Activated naive CD8-positive, alpha-beta T cell treated with anti-CD3 and anti-CD28 coated beads, Interleukin-2, amount 50 U/mL, for 24 hours (primary cell): ENCODE results near the gene CRABP2.

Experiments
- ATAC-seq: fragments of 150-1000 bp; cut with Tn5 transposase; one replicate; pipeline ENCODE4 v1.10.0; 2021
- DNase-seq: peaks from one replicate; pipeline ENCODE4 v3.0.0; 2021
- H3K27ac Mint-ChIP-seq: one replicate; pipeline ENCODE4 v1.8.0; 2021; ENCODE audit warnings: mild to moderate bottlenecking, mixed read lengths
- H3K27me3 Mint-ChIP-seq: one replicate; pipeline ENCODE4 v1.8.0; 2021; ENCODE audit warnings: mixed read lengths
- H3K36me3 Mint-ChIP-seq: one replicate; pipeline ENCODE4 v1.8.0; 2021; ENCODE audit warnings: low read depth, mixed read lengths
- H3K4me1 Mint-ChIP-seq: one replicate; pipeline ENCODE4 v1.8.0; 2021; ENCODE audit warnings: mixed read lengths
- H3K4me3 Mint-ChIP-seq: one replicate; pipeline ENCODE4 v1.8.0; 2021; ENCODE audit warnings: mild to moderate bottlenecking, moderate library complexity, mixed read lengths
- H3K9me3 Mint-ChIP-seq: one replicate; pipeline ENCODE4 v1.8.0; 2021; ENCODE audit warnings: mixed read lengths

Gene CRABP2

DNA sequence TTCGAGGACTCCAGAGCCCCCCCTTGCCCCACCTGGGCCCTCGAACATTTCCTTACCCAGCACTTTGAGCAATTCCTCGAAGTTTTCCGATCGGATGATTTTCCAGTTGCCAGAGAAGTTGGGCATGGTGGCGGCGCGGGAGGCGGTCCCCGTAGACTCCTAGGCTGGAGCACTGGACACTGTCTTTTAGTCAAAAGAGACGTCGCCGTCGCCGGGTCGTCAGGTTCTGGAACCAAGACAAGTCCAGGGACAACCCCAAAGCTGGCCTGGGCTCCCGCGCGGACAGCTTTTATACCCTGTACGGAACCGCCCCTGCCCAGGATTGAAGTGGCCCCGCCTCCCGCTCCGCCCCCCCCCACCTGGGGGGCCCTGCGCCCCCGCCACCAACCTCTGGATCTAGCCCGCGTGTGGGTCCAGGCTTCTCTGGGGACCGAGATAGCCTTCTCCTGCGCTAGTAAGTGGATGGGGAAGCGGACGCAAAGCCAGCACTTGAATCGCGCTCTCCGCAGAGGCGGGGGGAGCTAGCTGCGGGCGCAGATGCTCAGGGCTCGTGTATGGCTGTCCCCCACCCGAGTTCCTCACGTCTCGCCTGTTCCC is at the start of gene CRABP2:
CRABP2 (minus strand) TSS at position 263 of the 597 bp plus-strand sequence; CDS start at position 126, 137 bp downstream.
- Mint-ChIP-seq H3K9me3 (no peaks in the 10 kb centered on the region), H3K27me3 (peaks cover 33% of the 10 kb centered on the region), H3K36me3 (no peaks in the 10 kb centered on the region), H3K27ac (peak within 1 kb of the TSS; percentile 59), H3K4me1 (peaks cover 23% of the 10 kb centered on the region), H3K4me3 (peak within 1 kb of the TSS; percentile 77)
- peak; percentile 24 for DNase-seq
- peak; percentile 18 for ATAC-seq

DNA sequence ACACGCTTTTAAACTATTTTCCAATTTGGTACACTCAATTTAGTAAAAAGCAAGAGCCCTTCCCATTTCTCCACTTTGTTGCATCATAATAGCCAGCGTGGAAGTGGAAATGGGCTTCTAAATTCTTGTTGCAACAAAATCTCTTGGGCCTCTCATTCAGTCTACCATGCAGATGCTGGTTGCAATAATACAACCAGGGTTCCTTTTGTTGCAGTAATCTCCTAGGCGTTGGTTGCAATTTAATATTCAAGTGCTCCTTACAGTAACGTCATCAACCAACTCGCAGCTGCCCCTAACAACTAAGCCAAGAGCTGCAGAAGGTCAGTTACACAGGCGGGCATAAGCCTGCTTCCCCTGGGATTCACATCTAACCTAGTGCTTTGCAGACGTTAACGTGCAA is 48.8 kb upstream of the CRABP2 start:
- no peak overlapping the region for H3K4me3 Mint-ChIP-seq
- peaks cover 13% of the 10 kb centered on the region for H3K36me3 Mint-ChIP-seq
- no peaks in the 10 kb centered on the region for H3K27me3 Mint-ChIP-seq
- no peaks in the 10 kb centered on the region for H3K9me3 Mint-ChIP-seq
- H3K4me1 Mint-ChIP-seq: peaks cover 28% of the 10 kb centered on the region
- H3K27ac Mint-ChIP-seq: no peak overlapping the region
- ATAC-seq: no peak
- DNase-seq: no peak

DNA sequence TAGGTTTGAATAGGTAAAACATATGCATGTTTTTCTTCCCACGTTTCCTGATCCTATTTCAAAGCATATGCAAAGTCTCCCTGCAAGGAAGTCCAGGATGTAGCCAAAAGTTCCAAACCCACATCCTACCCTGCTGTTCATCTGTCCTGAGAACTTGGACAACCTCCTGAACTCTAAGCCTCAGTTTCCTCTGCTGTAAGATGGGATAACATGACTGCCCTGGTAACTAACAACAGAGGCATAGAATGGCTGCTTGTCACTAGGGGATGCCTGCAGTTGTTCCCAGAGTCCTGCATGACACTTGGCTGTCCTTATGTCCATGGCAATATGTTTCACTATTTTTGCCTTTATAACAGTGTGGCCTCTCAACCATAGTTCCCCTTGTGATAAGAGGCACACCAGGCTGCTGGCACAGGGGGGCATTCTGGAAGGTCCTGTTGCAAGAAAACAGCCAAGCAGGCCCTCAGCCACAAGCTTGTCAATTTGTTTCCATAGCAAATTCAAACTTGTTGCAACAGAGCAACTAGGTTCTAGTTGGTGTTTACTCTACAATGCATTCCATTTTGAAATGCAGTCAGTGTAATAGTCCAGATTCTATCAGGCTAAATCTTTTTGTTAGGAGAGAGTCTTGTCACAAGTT is 47.6 kb upstream of the CRABP2 start:
- ATAC-seq: no peak
- Mint-ChIP-seq H3K4me1 (peaks cover 40% of the 10 kb centered on the region), H3K36me3 (peaks cover 21% of the 10 kb centered on the region), H3K9me3 (no peaks in the 10 kb centered on the region), H3K4me3 (peak overlapping the region; percentile 92), H3K27me3 (no peaks in the 10 kb centered on the region), H3K27ac (peak overlapping the region; percentile 70)
- DNase-seq: no peak

DNA sequence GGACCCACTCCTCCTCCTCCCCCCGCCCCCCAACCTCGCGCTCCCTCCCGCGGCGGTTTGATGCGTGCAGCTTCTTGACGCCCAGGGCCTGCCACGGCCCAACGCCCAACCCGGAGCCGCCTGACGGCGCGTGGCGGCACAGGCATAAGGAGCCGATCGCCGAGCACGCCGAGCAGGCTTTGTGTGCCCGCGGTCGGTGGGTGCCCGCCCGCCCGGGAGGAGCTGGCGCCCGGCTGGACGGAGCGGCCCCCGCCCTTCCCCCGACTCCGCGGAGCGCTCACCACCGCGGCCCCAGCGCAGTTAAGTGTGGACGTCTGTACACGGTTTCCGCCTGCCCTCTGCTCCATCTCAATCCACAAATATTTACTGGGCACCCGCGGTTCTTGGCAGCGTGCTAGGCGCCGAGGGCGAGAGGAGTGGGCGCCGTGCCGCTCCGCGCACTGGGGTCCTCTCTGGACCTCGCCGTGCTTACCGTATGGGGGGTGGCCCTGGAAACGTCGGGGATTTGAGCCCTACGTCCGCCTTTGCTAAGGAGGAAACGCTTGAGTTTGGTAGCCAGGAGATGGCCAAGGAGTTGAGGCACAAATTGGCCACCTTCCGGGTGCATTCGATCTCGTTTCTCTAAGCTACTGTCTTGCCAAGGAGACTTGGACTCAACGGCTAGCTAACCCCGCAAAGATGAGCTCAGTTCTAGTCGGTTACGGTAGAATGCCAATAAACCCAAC is 46.5 kb upstream of the CRABP2 start:
- peak; percentile 97 for DNase-seq
- Mint-ChIP-seq H3K4me3 (peak overlapping the region; percentile 92), H3K27me3 (no peaks in the 10 kb centered on the region), H3K4me1 (peaks cover 48% of the 10 kb centered on the region), H3K27ac (peak overlapping the region; percentile 91), H3K9me3 (no peaks in the 10 kb centered on the region), H3K36me3 (peaks cover 26% of the 10 kb centered on the region)
- peak; percentile 75 for ATAC-seq

DNA sequence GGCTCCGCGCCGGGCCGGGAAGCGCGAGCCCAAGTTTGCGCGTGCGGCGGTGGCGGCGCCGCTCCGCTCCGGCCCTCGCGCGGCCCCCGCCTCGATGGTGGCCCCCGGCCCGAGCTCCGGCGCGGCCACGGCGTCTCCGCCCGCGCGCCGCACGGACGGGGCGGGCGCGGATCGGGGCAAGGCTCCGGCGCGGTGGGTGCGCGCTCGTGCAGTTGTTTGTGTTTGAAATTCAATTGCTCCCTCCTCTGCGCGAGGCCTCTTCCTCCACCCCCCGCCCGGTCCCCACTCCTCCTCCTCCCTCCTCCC is 46.0 kb upstream of the CRABP2 start, which contains the start of gene HDGF:
HDGF (minus strand) TSS at position 225 of the 306 bp plus-strand sequence. CDS start 246 bp downstream, outside the sequence.
- Mint-ChIP-seq H3K36me3 (peaks cover 26% of the 10 kb centered on the region), H3K27ac (peak within 1 kb of the TSS; percentile 98), H3K4me1 (peaks cover 54% of the 10 kb centered on the region), H3K9me3 (no peaks in the 10 kb centered on the region), H3K4me3 (peak within 1 kb of the TSS; percentile 92), H3K27me3 (no peaks in the 10 kb centered on the region)
- DNase-seq: no peak
- ATAC-seq: no peak

DNA sequence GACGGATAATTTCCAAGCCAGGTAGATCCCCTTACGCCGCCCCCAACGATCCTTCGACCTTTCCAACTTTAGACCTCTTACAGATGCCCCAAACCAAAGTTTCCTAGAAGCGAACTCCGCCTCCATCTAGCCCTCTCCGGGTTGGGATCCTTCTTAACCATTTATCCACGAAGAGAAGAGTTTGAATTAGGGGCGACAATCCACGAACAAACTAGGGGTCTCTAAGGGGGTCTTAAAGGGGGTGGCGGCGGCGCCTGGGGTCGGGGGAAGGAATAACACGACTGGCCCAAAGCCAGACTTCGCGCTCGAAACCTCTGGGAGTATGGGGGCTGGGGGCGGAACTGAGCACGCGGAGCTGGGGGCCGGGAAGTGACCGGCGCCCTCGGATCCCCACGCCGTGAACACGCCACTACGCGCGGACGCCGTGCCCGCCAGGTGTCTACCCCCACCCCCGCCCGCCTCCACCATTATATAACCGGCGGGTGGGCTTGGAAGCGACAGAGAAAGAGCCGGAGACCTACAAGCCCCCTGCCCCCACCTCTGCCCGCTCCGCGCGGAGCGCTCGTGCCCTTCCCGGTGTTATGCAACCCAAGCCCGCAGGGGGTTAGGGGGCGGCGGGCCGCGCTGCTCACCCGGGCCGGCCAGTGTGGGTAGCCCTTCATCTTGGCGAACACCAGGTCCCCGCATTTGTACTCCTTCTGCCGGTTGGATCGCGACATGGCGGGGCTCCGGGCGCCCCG is 45.5 kb upstream of the CRABP2 start:
- peak; percentile 41 for DNase-seq
- H3K4me1 Mint-ChIP-seq: peaks cover 59% of the 10 kb centered on the region
- peaks cover 29% of the 10 kb centered on the region for H3K36me3 Mint-ChIP-seq
- no peaks in the 10 kb centered on the region for H3K9me3 Mint-ChIP-seq
- H3K27me3 Mint-ChIP-seq: no peaks in the 10 kb centered on the region
- H3K4me3 Mint-ChIP-seq: peak overlapping the region; percentile 92
- H3K27ac Mint-ChIP-seq: peak overlapping the region; percentile 98
- ATAC-seq: peak; percentile 5

DNA sequence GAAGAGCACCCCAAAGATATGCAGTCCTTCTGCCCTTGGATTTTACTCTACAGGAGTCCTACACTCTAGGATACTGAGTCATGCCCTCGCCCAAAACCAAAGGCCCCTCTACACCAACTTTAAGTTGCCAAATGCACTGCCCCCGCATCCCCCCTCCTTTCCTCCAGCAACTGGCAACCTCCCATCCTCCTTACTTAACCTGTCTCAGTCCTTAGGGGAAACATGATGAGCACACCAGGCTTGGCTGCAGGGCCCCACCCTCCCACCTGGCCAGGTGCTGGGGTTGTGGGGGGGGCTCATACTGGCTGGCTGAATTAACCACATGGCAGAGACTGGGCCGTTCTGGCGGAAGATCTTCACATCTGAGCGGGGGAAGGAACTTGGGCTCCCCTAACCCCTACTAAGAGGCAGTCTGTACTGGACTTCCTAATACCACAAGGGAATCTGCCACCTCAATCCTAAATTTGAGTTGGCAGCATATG is 44.8 kb upstream of the CRABP2 start:
- H3K9me3 Mint-ChIP-seq: no peaks in the 10 kb centered on the region
- H3K27ac Mint-ChIP-seq: peak overlapping the region; percentile 98
- H3K27me3 Mint-ChIP-seq: no peaks in the 10 kb centered on the region
- H3K36me3 Mint-ChIP-seq: peaks cover 36% of the 10 kb centered on the region
- H3K4me3 Mint-ChIP-seq: peak overlapping the region; percentile 92
- ATAC-seq (peak; percentile 42), DNase-seq (peak; percentile 68)
- peaks cover 58% of the 10 kb centered on the region for H3K4me1 Mint-ChIP-seq

DNA sequence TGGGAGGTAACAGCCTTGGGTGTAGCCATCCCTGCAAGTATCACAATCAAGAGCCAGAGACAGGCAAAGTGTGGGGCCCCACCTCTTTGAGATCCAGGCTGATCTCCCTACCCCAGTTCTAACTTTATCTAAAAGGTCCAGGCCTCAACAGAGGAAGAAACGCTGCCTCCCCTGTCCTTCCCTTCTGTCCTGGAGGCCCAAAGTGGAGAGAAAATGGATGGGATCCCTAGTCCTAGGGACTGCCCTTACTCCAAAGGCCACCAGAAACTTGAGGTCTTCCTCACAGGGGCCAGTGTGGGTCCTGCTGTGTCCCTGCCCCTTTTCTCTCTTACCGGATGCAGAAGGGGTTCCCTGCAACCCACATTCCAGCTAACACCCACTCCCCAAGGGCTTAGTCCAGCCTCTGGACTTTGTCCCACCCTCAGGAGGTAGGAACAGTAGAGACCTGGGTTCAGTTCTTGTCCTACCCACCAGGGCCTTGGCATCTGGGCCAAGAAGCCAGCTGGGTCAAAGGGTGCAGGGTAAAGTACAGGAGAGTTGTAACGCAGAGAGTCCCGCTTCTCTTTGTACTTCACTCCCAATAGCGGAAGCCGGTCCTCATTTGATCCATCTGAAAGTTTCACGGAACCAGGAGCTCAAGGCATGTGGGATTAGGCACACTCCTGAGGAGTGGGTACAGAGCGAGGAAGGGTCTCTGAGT is 44.2 kb upstream of the CRABP2 start:
- ATAC-seq: no peak
- Mint-ChIP-seq H3K9me3 (no peaks in the 10 kb centered on the region), H3K4me3 (peak overlapping the region; percentile 92), H3K36me3 (peaks cover 39% of the 10 kb centered on the region), H3K4me1 (peaks cover 58% of the 10 kb centered on the region), H3K27ac (peak overlapping the region; percentile 98), H3K27me3 (no peaks in the 10 kb centered on the region)
- DNase-seq: no peak

DNA sequence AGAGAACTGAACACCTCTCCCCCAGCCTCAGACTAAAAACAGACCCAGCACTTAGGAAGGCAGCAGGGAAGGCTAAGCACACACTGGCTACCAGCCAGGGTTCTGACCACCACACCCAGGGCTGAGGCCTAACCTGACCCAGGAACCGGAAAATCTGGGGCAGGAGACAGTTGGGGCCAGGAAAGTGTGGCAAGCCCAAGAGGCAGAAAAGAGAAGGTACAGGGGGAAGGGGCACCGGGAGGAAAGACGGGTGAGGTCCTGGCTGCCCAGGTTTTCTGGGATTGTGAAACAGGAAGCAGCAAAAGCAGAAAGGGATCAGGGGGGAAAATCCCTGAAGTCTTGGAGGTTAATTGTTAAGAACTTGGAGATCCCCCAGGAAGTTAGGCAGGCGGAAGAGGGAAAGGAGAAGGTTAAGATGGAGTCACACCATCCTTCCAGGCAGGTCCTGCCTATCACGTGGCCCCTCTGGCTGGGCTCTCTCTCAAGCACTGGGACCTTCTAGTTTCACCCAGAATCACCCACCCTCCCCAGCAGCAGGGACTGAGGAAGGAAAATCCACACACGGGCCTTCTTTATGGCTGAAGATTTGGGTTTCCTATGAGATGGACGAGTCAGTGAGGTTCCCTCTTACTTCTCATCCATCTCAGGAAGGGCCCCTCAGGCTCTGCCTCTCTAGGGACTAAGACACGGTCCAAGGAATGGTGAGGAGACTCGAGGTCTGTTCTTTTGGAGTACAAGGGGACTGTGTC is 43.5 kb upstream of the CRABP2 start:
- peaks cover 40% of the 10 kb centered on the region for H3K36me3 Mint-ChIP-seq
- peak overlapping the region; percentile 92 for H3K4me3 Mint-ChIP-seq
- no peaks in the 10 kb centered on the region for H3K27me3 Mint-ChIP-seq
- no peaks in the 10 kb centered on the region for H3K9me3 Mint-ChIP-seq
- peak overlapping the region; percentile 98 for H3K27ac Mint-ChIP-seq
- DNase-seq (peak; percentile 40), ATAC-seq (no peak)
- H3K4me1 Mint-ChIP-seq: peaks cover 58% of the 10 kb centered on the region

DNA sequence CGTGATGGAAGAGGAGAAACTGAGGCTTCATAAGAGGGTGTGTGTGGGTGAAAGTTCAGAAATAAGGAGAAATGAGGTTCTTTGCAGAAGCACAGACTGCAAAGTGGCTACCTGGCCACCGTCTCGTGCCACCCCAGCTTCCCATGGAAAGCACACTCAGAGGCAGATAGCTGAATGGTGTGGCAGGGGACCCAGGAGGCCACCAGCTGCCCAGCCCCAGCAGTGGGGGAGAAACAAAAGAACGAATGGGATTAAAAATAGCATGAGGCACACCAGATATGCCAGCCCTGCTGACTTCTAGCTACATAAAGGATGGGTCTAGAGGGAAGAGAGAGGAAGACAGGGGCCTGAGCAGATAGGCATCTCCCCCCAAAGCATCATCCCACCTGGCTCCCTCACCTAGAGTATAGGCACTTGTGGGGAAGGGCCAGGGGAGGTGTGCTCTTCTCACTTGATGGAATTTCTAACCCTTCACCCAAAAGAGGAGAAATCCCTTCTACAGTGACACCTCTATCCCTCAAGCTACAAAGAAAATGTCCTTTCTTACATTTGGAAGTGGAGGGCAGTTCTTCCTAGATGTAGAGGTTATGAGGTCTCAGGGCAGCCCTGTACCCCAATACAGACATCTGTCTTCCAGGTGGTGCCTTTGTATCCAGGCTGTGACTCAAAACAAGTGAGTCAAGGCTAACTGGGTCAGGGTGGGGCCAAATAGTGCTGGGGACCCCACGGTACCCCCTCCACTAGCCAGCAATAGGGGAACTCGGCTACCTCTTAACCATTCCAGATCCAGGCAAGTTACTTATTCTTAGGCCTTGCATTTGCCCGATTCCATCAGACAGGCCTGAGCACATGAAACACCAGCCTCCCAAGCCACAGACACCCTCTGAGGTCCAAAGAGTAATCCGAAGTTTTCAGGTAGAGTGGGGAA is 42.6 kb upstream of the CRABP2 start:
- ATAC-seq (no peak), DNase-seq (no peak)
- no peaks in the 10 kb centered on the region for H3K9me3 Mint-ChIP-seq
- no peaks in the 10 kb centered on the region for H3K27me3 Mint-ChIP-seq
- H3K4me3 Mint-ChIP-seq: peak overlapping the region; percentile 92
- H3K27ac Mint-ChIP-seq: peak overlapping the region; percentile 98
- peaks cover 54% of the 10 kb centered on the region for H3K4me1 Mint-ChIP-seq
- peaks cover 42% of the 10 kb centered on the region for H3K36me3 Mint-ChIP-seq

DNA sequence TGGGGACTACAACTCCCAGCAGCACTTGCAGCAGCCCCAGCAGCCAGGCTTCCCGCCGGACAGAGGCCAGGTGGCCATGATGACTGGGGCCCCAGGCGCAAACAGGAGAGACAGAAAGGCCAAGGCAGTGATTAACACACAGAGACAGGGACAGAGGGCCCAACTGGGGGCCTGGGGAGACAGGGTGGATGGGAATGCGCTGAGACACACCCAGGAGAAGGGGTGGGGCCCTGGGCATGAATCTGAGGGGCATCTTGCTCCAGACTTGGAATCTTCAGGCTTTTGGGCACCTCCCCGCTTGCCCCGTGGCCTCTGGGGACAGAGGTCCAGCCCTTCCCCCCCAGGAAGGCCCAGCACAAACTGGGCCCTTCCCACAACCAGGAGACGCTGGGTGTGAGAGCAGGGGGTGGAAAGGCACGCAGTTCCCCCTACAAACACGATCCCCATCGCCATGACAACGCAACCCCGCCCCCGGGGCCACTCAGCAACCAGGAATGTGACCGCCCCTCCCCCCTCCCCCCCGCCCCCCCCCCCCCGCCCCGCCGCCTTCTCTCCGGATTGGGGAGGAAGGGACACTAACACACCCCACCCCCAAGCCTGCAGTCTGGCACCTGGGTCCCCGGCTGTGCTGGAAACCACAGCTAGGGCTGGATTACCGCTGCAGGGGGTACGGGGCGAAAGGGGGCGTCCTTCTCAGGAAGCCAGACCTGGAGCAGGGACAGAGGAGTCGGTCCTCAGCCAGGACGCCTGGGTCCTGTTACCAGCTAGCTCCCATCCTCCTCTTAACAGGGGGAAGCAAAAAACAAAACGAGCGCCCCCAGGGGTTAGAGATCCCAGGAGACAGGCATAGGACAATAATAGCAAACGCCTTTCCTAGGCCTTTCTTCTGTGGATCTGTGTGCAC is 41.6 kb upstream of the CRABP2 start:
- peaks cover 48% of the 10 kb centered on the region for H3K36me3 Mint-ChIP-seq
- H3K27ac Mint-ChIP-seq: peak overlapping the region; percentile 98
- ATAC-seq (no peak), DNase-seq (peak; percentile 75)
- no peaks in the 10 kb centered on the region for H3K9me3 Mint-ChIP-seq
- H3K27me3 Mint-ChIP-seq: no peaks in the 10 kb centered on the region
- H3K4me1 Mint-ChIP-seq: peaks cover 58% of the 10 kb centered on the region
- peak overlapping the region; percentile 92 for H3K4me3 Mint-ChIP-seq

DNA sequence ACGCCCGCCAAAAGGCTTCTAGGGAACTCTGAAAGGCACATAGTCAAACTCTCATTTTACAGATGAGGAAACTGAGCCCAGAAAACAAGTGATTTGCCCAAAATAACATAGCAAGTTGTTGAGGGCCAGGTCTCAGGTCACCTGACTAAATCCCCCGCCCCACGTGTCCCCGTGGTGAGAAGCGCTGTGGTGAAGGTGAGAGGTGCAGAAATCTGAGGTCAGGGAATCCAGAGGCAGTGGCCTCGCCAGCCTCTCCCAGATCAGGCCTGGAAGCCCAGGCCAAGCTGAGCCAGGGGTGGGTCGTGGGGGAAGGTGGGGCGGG is 41.0 kb upstream of the CRABP2 start:
- Mint-ChIP-seq H3K36me3 (peaks cover 53% of the 10 kb centered on the region), H3K27ac (peak overlapping the region; percentile 94), H3K9me3 (no peaks in the 10 kb centered on the region), H3K27me3 (no peaks in the 10 kb centered on the region), H3K4me1 (peaks cover 64% of the 10 kb centered on the region), H3K4me3 (peak overlapping the region; percentile 92)
- DNase-seq: no peak
- no peak for ATAC-seq
